COLO829 (cell line): Measurements from ENCODE around the gene HNRNPU.
A peak's percentile ranks its signal among the peaks of the same experiment; 100 is the strongest.
"Not testable (repeated sequence)": the region's sequence is repeated elsewhere in the genome, so short reads cannot be mapped to it uniquely, and the experiment has no call there.

Experiments
- DNase-seq: peaks from one replicate; pipeline ENCODE4 v3.0.0; 2012; ENCODE audit warnings: low spot score

The HNRNPU gene

DNA sequence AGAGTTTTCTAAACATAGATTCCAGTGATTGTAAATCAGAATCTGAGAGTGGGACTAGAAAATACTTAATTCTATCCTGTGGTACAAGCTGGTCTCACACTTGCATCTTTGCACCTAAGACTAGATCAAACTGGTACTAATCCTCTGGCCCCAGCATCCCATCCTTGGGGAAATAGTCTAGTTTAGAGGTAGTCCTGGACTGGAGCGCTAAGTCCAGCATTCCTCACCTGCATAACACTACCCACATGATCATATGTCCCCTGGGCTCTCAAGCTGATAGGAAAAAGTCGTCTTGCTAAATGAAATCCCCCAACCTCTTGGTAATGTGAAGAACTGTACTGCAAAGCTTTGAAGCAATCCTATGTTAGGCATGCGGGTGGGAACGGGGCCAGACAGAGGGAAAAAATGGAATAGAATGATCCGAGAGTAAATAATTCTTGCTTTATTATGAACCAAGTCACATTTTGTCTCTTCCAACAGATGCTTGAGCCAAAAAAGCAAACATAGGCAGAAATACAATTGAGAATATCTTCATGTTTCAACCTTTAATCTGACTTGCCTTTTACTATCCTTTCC, 24.0 kb downstream of the HNRNPU start:
- DNase-seq, result no peak

DNA sequence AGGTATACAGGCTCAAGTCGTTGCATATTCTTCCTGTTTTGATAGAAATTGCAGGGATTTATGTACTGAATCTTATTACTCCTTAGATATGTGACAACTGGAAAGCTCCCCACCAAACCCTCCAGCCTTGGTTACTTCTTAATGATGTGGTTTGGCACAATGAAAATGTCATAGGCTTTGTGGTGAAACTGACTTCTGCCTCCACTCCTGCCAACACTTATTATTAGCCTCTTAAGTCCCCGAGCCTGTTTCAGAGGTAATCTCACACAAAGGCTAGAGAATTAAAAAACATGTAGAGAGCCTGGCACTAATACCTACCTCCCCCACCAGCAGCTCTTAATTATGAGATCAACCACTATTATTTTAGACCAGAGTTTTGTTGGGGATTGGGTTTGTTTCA, 24.7 kb downstream of the HNRNPU start:
- DNase-seq, result no peak

GRCh38 chr1:244837597-244838258, 26.6 kb downstream of the HNRNPU start:
- DNase-seq, result no peak

GRCh38 chr1:244836584-244836983, 27.8 kb downstream of the HNRNPU start:
- DNase-seq, result no peak

DNA sequence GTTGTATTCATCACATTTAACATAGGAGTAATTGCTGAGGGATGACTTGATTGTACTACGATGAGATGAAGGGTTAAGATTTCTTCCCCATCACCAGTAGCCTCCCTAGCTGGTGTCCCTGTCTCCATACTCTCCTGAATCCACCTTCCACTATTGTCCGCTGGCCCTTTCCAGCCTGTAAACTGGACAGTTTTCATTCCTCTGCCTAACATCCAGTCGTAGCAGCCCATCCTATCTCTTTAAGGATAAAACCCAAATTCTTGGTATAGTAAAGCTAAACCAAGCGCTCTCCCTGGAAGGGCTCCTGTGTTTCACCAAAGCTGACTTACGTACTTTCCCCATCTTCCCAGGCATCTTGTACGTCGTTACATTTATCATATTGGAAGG, 28.2 kb downstream of the HNRNPU start:
- DNase-seq, result peak; percentile 49

GRCh38 chr1:244835276-244836134, 28.8 kb downstream of the HNRNPU start, which contains the start of gene COX20:
Gene COX20 (plus strand): TSS chr1:244835658. CDS start chr1:244835715, 57 bp downstream.
- peak; percentile 92 for DNase-seq

DNA sequence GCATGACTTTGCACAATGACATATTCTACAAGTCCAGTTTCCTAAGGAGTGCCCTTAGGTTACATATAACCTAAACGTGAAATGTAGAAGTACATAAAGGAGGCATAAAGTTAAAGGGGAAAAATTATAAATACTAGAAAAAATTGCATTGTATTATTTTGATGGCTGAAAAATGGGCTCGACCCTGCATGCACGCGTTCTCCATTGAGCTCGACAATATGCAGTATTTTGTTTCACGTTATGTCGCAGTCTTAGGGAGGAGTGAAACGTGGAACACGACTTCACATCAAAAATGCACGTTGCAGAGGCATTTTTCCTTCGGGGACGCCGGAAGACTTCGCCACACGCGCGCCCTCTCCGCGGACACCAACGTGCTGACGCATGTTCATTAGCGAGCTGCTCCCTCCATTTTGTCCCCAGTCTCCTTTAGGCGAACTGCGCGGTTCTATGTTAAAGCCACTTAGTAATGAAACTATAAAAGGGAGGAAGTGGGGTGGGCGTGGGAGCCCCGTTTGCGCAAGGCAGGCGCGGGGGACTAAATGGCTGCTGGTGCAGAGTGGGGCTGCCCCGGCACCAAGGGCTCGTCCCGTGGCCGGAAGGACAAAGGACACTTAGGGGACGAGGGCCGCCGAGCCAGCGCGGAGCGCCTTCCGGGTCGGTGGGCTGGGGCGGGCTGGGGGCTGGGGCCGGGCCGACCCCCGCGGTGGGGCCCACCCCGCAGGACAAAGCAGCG, 29.6 kb downstream of the HNRNPU start:
- peak; percentile 88 for DNase-seq

GRCh38 chr1:244833734-244834542, 30.4 kb downstream of the HNRNPU start:
- peak; percentile 92 for DNase-seq

DNA sequence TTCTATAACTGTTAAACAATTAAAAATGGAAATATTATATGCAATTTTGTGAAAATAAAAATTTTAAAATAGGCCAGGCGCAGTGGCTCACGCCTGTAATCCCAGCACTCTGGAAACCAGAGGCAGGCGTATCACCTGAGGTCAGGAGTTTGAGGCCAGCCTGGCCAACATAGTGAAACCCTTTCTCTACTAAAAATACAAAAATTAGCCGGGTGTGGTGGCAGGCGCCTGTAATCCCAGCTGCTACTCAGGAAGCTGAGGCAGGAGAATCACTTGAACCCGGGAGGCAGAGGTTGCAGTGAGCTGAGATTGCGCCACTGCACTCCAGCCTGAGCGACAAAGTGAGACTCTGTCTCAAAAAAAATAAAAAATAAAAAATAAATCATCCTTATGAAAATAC, 31.1 kb downstream of the HNRNPU start:
- not testable (repeated sequence) for DNase-seq

DNA sequence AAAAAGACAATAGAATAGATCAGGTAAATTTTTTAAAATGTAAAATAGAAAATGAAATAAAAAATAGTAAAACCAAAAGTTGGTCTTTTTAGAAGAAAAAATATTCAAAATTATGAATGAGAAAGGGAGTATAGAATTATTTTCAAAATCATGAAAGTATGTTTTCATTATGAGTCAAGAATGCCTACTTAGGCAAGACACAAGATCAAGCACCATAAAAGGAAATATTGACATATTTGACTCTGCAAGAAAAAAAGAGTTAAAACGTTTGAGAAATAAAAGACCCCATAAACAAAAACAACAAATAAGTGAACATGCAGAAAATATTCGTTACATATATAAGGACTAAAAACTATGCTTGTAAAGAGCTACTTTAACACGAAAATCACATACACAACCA, 33.7 kb downstream of the HNRNPU start:
- DNase-seq, result no peak

GRCh38 chr1:244826712-244827111, 37.6 kb downstream of the HNRNPU start:
- DNase-seq, result no peak

DNA sequence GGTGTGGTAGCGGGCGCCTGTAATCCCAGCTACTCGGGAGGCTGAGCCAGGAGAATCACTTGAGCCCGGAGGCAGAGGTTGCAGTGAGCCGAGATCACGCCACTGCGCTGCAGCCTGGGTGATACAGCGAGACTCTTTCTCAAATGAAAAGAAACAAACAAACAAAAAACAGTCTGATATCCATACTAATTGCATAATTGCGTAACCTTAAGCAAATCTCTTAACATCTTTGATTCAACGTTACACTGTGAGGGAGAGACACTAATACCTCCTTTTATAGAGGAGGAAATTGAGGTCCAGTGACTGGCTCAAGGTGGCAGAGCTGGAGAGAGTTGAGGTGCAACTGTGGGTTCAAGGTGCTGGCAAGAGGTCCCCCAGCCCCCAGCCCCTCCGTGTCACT, 41.5 kb downstream of the HNRNPU start:
- no peak for DNase-seq

DNA sequence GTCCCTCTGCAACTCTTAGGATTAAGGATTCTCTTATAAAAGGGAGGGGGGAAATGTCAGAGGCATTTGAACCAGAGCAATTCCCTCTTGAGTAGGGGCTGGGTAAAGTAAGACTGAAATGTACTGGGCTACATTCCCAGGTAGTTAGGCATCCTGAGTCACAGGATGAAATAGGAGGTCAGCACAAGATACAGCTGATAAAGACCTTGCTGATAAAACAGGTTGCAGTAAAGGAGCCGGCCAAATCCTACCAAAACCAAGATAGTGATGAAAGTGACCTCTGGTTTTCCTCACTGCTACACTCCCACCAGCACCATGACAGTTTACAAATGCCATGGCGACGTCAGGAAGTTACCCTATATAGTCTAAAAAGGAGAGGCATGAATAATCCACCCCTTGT, 43.2 kb downstream of the HNRNPU start:
- no peak for DNase-seq

DNA sequence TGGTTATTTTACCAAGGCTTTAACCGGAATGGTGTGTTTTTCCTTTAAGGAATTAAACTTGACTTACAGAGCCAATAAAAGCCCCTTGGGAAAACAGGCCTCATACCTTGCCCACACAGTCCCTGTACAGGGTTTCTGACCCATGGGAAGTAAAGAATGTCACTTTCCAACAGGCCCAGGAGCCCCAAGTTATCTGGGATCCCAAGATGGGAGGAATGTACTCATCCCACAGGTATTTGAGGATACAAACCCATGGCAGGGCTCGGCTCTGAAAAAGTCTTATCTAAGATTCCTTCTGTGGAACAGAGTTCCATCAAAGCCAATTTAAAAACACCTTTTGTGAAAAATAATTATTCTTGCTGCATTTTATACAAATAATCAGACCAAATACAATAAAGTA, 44.2 kb downstream of the HNRNPU start:
- no peak for DNase-seq

- no peak for DNase-seq
These were observed 46.9 kb downstream of the HNRNPU start for GRCh38 chr1:244817415-244817894.

DNA sequence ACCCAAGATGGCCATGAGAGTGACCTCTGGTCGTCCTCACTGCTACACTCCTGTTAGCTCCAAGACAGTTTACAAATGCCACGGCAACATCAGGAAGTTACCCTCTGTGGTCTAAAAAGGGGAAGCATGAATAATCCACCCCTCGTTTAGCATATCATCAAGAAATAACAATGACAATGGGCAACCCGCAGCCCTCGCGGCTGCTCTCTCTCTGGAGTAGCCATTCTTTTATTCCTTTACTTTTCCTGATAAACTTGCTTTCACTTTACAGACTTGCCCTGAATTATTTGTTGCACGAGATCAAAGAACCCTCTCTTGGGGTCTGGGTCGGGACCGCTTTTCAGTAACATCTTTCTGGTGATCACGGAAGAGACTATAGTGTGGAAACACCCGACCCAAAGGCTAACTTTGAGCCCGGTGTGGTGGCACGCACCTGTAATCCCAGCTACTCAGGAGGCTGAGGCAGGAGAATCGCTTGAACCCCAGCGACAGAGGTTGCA, 48.7 kb downstream of the HNRNPU start:
- no peak for DNase-seq

DNA sequence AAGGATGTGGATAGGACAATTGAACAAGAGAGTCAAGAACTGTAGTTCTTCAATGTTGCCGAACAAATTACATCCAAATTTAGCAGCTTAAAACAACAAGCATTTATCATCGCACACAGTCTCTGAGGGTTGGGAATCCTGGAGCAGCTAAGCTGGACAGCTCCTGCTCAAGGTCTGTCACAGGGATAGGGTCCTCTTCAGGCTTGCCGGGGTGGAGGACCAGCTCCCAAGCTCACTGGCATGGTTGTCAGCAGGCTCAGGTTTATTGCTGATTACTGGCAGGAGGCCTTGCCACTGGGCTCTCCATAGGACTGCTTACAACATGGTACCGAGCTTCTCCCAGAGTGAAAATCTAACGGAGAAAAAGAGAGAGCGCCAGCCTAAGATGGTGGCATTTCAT, 51.0 kb downstream of the HNRNPU start:
- no peak for DNase-seq

- no peak for DNase-seq
These were observed 54.1 kb downstream of the HNRNPU start for GRCh38 chr1:244810221-244810620.

DNA sequence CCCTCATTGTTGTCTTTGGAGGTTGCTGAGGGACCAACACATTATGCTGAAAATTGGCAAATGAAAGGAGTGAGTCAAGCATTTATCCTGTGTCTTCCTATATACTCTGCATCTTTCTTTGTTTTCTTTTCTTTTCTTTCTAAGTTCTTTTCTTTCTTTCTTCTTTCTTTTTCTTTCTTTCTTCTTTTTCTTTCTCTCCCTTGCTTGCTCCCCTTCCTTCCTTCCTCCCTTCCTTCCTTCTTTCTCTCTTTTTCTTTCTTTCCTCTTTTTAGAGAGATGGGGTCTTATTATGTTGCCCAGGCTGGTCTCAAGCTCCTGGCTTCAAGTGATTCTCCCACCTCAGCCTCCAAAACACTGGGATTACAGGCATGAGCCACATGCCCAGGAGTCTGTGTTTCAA, 57.2 kb downstream of the HNRNPU start:
- no peak for DNase-seq

DNA sequence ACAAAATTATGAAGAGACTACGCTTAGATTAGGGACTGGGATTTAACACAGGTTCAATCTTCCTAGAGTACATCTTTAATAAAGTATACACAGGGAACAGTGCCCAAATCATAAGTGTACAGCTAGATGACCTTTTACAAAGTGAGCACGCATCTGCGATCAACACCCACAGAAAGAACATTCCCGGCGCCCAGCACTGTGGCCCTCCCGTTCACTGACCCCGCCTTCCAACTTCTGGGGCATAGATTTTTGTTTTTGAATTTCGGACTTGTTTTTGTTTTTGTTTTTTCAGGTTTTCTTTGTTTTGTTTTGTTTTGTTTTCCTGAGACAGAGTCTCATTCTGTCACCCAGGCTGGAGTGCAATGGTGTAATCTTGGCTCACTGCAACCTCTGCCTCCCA, 59.5 kb downstream of the HNRNPU start:
- DNase-seq, result no peak

- no peak for DNase-seq
These were observed 61.6 kb downstream of the HNRNPU start for GRCh38 chr1:244802556-244803239.
